ENCODE measurements around the gene ZBTB46.
"Not testable (repeated sequence)": the region's sequence is repeated elsewhere in the genome, so short reads cannot be mapped to it uniquely, and the experiment has no call there.

Gene ZBTB46

GRCh38 chr20:63858393-63859165 lies 27.5 kb upstream of the ZBTB46 start:
- DNase-seq, result no peak

GRCh38 chr20:63857764-63858392 lies 26.8 kb upstream of the ZBTB46 start:
- no peak for DNase-seq

GRCh38 chr20:63856098-63856511 lies 25.0 kb upstream of the ZBTB46 start:
- no peak for DNase-seq

GRCh38 chr20:63855363-63856097 lies 24.5 kb upstream of the ZBTB46 start:
- DNase-seq, result no peak

- no peak for DNase-seq
These were observed 23.8 kb upstream of the ZBTB46 start for GRCh38 chr20:63854766-63855362.

GRCh38 chr20:63854069-63854765 lies 23.2 kb upstream of the ZBTB46 start:
- DNase-seq, result no peak

GRCh38 chr20:63853733-63854068 lies 22.6 kb upstream of the ZBTB46 start:
- DNase-seq, result not testable (repeated sequence)

GRCh38 chr20:63851548-63851943 lies 20.5 kb upstream of the ZBTB46 start:
- not testable (repeated sequence) for DNase-seq

- peak; percentile 30 for DNase-seq
These were observed 19.9 kb upstream of the ZBTB46 start for GRCh38 chr20:63850689-63851547.

- DNase-seq, result no peak
These were observed 17.2 kb upstream of the ZBTB46 start for GRCh38 chr20:63848003-63848911.

GRCh38 chr20:63847237-63848002 lies 16.4 kb upstream of the ZBTB46 start:
- DNase-seq, result no peak

- no peak for DNase-seq
These were observed 15.8 kb upstream of the ZBTB46 start for GRCh38 chr20:63846888-63847236.

- DNase-seq, result peak; percentile 91
These were observed 15.2 kb upstream of the ZBTB46 start for GRCh38 chr20:63846128-63846771.

GRCh38 chr20:63844511-63844991 lies 13.5 kb upstream of the ZBTB46 start:
- no peak for DNase-seq

- no peak for DNase-seq
These were observed 12.7 kb upstream of the ZBTB46 start for GRCh38 chr20:63843778-63844177.

- no peak for DNase-seq
These were observed 12.2 kb upstream of the ZBTB46 start for GRCh38 chr20:63843222-63843621.

- no peak for DNase-seq
These were observed 11.2 kb upstream of the ZBTB46 start for GRCh38 chr20:63842258-63842657.

GRCh38 chr20:63840405-63840828 lies 9.4 kb upstream of the ZBTB46 start:
- no peak for DNase-seq

- no peak for DNase-seq
These were observed 8.6 kb upstream of the ZBTB46 start for GRCh38 chr20:63839620-63840019.
